ENCODE results near the gene NLGN4X.

DNA sequence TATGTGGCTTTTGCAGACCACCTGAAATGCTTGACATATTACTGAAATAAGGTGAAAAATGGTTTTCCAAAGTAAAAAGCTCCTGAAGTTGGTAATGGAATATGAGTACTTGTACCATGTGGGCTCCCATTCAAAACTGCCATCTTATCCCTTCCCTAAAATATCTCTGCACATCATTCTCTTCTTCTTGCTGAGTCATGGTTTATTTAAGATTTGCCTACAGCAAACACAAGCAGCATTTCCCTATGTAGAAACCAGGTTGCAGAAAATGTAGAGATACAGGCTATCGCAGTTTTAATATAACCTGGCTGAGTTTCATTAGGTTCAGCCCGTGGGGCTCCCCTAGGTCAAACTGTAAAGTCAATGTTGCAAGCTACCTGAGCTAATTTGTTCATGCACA, 270.1 kb downstream of the NLGN4X start:
- TF ChIP-seq, protein P1, sequence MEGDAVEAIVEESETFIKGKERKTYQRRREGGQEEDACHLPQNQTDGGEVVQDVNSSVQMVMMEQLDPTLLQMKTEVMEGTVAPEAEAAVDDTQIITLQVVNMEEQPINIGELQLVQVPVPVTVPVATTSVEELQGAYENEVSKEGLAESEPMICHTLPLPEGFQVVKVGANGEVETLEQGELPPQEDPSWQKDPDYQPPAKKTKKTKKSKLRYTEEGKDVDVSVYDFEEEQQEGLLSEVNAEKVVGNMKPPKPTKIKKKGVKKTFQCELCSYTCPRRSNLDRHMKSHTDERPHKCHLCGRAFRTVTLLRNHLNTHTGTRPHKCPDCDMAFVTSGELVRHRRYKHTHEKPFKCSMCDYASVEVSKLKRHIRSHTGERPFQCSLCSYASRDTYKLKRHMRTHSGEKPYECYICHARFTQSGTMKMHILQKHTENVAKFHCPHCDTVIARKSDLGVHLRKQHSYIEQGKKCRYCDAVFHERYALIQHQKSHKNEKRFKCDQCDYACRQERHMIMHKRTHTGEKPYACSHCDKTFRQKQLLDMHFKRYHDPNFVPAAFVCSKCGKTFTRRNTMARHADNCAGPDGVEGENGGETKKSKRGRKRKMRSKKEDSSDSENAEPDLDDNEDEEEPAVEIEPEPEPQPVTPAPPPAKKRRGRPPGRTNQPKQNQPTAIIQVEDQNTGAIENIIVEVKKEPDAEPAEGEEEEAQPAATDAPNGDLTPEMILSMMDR (IDR thresholded peaks at IDR 0.05; ENCODE audit: insufficient read depth, low read length, poor library complexity, severe bottlenecking), result no peak
- no peak for TF ChIP-seq EZH2phosphoT487 (conservative IDR thresholded peaks at IDR 0.05; ENCODE audit: low read length)

All from SU-DHL-6 (cell line).